Measurements from ENCODE around the gene ALG1.
A peak's percentile ranks its signal among the peaks of the same experiment; 100 is the strongest.
"Not testable (repeated sequence)": the region's sequence is repeated elsewhere in the genome, so short reads cannot be mapped to it uniquely, and the experiment has no call there.

Gene ALG1

DNA sequence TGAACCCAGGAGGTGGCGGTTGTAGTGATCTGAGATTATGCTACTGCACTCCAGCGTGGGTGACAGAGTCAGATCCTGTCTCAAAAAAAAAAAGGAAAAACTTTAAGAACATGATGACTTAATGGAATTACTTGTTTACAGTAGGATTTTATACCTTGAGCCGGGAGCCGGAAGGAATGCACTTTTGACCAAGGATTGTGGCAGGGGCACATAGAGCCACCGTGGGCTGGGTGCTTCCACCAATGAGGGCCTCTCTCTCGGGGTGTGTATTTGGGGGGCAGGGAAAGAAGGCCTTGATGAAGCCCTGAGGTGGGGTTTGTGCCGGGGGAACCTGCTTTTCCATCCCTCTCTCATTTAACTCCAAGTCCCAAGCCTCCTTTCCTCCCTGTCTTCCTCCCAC, 31.2 kb upstream of the ALG1 start:
- no peak for DNase-seq
- H3K4me3 ChIP-seq (ENCODE audit: low read depth, low read length): no peak overlapping the region
- no peaks in the 10 kb centered on the region for H3K36me3 ChIP-seq
- no peak overlapping the region for H3K27ac ChIP-seq
- no peaks in the 10 kb centered on the region for H3K9me3 ChIP-seq (ENCODE audit: severe bottlenecking)
- no peaks in the 10 kb centered on the region for H3K27me3 ChIP-seq (ENCODE audit: insufficient read depth, low read depth, severe bottlenecking)
- TF ChIP-seq, protein P1, sequence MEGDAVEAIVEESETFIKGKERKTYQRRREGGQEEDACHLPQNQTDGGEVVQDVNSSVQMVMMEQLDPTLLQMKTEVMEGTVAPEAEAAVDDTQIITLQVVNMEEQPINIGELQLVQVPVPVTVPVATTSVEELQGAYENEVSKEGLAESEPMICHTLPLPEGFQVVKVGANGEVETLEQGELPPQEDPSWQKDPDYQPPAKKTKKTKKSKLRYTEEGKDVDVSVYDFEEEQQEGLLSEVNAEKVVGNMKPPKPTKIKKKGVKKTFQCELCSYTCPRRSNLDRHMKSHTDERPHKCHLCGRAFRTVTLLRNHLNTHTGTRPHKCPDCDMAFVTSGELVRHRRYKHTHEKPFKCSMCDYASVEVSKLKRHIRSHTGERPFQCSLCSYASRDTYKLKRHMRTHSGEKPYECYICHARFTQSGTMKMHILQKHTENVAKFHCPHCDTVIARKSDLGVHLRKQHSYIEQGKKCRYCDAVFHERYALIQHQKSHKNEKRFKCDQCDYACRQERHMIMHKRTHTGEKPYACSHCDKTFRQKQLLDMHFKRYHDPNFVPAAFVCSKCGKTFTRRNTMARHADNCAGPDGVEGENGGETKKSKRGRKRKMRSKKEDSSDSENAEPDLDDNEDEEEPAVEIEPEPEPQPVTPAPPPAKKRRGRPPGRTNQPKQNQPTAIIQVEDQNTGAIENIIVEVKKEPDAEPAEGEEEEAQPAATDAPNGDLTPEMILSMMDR (IDR thresholded peaks at IDR 0.05; ENCODE audit: low read depth, low read length): no peak

DNA sequence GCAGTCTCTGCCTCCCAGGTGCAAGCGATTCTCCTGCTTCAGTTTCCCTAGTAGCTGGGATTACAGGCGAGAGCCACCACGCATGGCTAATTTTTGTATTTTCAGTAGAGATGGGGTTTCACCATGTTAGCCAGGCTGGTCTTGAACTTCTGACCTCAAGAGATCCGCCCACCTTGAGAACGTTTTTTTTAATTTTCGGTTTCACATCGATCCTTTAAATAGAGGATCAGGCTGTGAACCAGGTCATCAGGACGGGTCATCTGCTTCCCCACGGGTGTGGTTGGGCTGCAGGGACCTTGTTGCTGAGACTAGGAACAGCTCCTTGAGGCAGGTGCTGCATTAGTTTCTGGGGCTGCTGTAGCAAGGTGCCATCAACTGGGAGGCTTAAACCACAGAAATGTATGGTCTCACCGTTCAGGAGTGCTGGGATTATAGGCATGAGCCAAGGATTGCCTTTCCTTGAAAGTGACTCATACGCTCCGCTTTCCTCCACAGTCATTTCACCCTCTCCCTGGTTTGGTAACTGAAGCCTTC, 30.0 kb upstream of the ALG1 start:
- TF ChIP-seq, protein P1 (IDR thresholded peaks at IDR 0.05; ENCODE audit: low read depth, low read length): no peak
- no peak overlapping the region for H3K4me3 ChIP-seq (ENCODE audit: low read depth, low read length)
- no peaks in the 10 kb centered on the region for H3K9me3 ChIP-seq (ENCODE audit: severe bottlenecking)
- no peak for DNase-seq
- no peaks in the 10 kb centered on the region for H3K27me3 ChIP-seq (ENCODE audit: insufficient read depth, low read depth, severe bottlenecking)
- no peak overlapping the region for H3K27ac ChIP-seq
- no peaks in the 10 kb centered on the region for H3K36me3 ChIP-seq

DNA sequence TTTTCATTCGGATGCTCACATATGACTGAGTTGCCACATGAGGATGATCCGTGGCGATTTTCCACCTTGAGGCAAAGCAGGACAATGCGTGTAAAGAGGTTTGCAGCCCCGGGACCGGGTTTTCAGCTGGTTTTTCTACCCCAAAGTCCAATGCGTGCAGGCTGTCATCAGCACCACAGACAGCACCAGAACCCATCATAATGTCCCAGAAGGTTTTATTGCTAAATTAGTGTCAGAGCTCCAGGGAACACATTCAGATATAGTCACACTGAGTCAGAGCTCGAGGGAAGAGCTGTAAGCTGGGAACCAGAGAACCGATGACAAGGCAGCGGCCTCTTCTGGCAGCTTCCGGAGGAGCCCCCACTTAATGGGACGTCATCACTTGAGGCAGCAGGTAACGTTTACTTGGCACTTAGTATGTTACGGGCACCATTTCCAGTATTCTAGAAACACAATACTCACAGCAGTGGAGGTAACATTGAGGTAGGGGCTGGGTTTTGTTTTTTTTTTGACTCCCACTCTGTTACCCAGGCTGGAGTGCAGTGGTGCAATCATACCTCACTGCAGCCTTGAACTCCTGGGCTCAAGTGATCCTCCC, 29.0 kb upstream of the ALG1 start:
- no peaks in the 10 kb centered on the region for H3K27me3 ChIP-seq (ENCODE audit: insufficient read depth, low read depth, severe bottlenecking)
- DNase-seq: no peak
- no peaks in the 10 kb centered on the region for H3K9me3 ChIP-seq (ENCODE audit: severe bottlenecking)
- H3K36me3 ChIP-seq: no peaks in the 10 kb centered on the region
- no peak overlapping the region for H3K4me3 ChIP-seq (ENCODE audit: low read depth, low read length)
- TF ChIP-seq, protein P1 (IDR thresholded peaks at IDR 0.05; ENCODE audit: low read depth, low read length): peak; percentile 40
- H3K27ac ChIP-seq: no peak overlapping the region

DNA sequence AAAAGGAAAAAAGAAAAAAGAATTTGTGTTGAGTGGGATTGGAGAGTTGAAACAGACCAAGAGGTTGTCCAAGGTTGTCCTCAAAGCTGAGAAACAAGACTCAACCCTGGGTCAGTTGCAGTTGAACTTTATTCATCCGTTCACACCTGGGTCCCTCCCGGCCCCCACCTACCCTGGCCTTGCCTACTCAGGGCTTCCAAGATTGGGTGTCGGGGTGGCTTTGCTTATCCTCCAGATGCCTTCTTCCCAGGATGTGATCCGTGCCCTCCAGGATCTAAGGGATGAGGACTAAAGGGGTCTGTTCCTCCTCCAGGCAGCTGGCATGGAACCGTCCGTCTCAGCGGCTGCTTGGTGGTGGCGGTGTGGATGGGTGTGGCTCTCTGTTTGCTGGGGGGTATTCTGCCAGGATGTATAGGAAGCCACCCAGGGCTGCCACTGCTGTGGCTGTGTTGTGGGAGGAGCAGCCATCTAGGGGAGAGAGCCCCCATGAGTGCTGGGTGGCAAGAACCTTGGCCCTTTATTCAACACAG, 27.6 kb upstream of the ALG1 start:
- Histone ChIP-seq H3K9me3 (ENCODE audit: severe bottlenecking) (no peaks in the 10 kb centered on the region), H3K4me3 (ENCODE audit: low read depth, low read length) (no peak overlapping the region), H3K27me3 (ENCODE audit: insufficient read depth, low read depth, severe bottlenecking) (no peaks in the 10 kb centered on the region), H3K27ac (no peak overlapping the region), H3K36me3 (no peaks in the 10 kb centered on the region)
- DNase-seq: no peak
- TF ChIP-seq, protein P1 (IDR thresholded peaks at IDR 0.05; ENCODE audit: low read depth, low read length): no peak

DNA sequence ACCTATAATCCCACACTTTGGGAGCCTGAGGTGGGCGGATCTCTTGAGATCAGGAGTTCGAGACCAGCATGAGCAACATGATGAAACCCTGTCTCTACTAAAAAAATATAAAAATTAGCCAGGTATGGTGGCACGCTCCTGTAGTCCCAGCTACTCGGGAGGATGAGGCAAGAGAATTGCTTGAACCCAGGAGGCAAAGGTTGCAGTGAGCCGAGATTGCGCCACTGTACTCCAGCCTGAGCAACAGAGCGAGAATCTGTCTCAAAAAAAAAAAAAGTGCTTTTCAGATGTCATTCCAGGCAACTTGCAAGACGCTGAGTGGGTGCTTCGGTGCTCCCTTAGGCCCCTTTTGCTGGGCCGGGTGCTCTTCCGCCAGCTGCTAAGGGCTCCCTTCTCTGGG, 27.1 kb upstream of the ALG1 start:
- not testable (repeated sequence) for H3K9me3 ChIP-seq (ENCODE audit: severe bottlenecking); H3K27me3 ChIP-seq (ENCODE audit: insufficient read depth, low read depth, severe bottlenecking); H3K36me3 ChIP-seq; H3K27ac ChIP-seq; H3K4me3 ChIP-seq (ENCODE audit: low read depth, low read length); DNase-seq

DNA sequence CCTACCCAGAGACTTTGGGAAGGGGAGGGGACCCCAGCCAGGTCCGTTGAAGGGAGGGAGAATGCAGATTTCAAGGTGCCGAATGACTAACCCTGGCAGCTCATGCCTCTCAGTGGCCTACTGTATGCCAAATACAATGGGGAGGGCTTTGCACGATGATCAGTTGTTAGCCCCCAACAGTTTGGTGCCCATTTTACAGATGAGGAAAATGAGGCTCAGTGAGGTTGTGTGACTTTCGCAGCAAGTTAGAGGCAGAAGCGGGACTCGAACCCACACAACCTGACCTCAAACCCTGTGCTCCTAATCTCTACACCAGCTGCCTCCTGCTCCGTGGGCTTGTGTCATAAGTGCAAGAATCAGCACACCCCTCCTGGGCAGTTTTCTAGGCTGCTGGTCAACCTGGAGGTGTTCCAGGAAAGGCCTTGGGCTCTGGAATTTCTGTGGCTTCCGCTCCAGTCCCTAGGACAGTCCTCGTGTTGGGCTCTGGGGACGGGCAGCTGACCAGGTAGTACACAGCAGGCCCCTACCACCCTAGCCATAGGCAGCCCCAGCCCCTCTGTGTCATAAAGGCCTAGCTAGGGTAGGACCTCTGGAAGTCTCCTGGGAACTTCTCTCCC, 26.0 kb upstream of the ALG1 start:
- TF ChIP-seq, protein P1 (IDR thresholded peaks at IDR 0.05; ENCODE audit: low read depth, low read length): no peak

More for the DNA sequence above, 26.0 kb upstream of the ALG1 start:
- no peak overlapping the region for H3K27ac ChIP-seq
- no peak for DNase-seq
- H3K9me3 ChIP-seq (ENCODE audit: severe bottlenecking): no peaks in the 10 kb centered on the region
- H3K36me3 ChIP-seq: no peaks in the 10 kb centered on the region
- no peaks in the 10 kb centered on the region for H3K27me3 ChIP-seq (ENCODE audit: insufficient read depth, low read depth, severe bottlenecking)
- no peak overlapping the region for H3K4me3 ChIP-seq (ENCODE audit: low read depth, low read length)
